Measurements from ENCODE around the gene TNNC2. TPM values are rescaled to one million over a fixed set of nuclear protein-coding genes. Genes with fewer than 3 reads are reported as not detected.

The TNNC2 gene
- total and polyA plus RNA-seq, 2 of the 13 experiments (the other 11 are each of a cell fraction or from before 2014, with no cell fraction given) = 1.8 to 4.7 TPM

GRCh38 chr20:45812157-45813005 is 14.7 kb downstream of the TNNC2 start, which contains the start of gene UBE2C (continued):
- TF ChIP-seq ZNF160 (CRISPR knock-in tag; IDR thresholded peaks at IDR 0.05) = peak; percentile 81
- peak; percentile 9; the same call in 1 of the 2 replicates for TF ChIP-seq NR2C2 (CRISPR knock-in tag; IDR thresholded peaks at IDR 0.05; ENCODE audit: borderline replicate concordance)
- 0 out of 2 replicates have a peak, but pooled peaks have one; percentile 67 for TF ChIP-seq RFXAP (CRISPR knock-in tag; IDR thresholded peaks at IDR 0.05; ENCODE audit: borderline replicate concordance)
- peak; percentile 80 for TF ChIP-seq KLF12 (CRISPR knock-in tag; IDR thresholded peaks at IDR 0.05; ENCODE audit: borderline replicate concordance)
- peak; percentile 94 for TF ChIP-seq SIN3B (IDR thresholded peaks at IDR 0.05; ENCODE audit: low read length)
- no peak for TF ChIP-seq CEBPG (CRISPR knock-in tag; IDR thresholded peaks at IDR 0.05)
- 0 out of 2 replicates have a peak, but pooled peaks have one; percentile 32 for TF ChIP-seq ZNF232 (CRISPR knock-in tag; IDR thresholded peaks at IDR 0.05; ENCODE audit: borderline replicate concordance)
- 0 out of 2 replicates have a peak, but pooled peaks have one; percentile 7 for TF ChIP-seq CTCF (CRISPR knock-in tag; IDR thresholded peaks at IDR 0.05)
- TF ChIP-seq ZNF550 (CRISPR knock-in tag; IDR thresholded peaks at IDR 0.05; ENCODE audit: borderline replicate concordance) = no peak
- TF ChIP-seq ZNF850 (CRISPR knock-in tag; conservative IDR thresholded peaks at IDR 0.05) = no peak
- no peak for TF ChIP-seq ZBTB44 (CRISPR knock-in tag; IDR thresholded peaks at IDR 0.05)
- no peak for TF ChIP-seq PAWR (CRISPR knock-in tag; IDR thresholded peaks at IDR 0.05; ENCODE audit: borderline replicate concordance)
- no peak for TF ChIP-seq ZSCAN12 (CRISPR knock-in tag; IDR thresholded peaks at IDR 0.05)
- TF ChIP-seq CSRNP2 (CRISPR knock-in tag; conservative IDR thresholded peaks at IDR 0.05; ENCODE audit: low read depth) = 0 out of 2 replicates have a peak, but pooled peaks have one; percentile 34
- peak; percentile 42 for TF ChIP-seq ZEB1 (IDR thresholded peaks at IDR 0.05; ENCODE audit: insufficient replicate concordance, low read depth)
- peak; percentile 99 for TF ChIP-seq ZBTB38 (CRISPR knock-in tag; IDR thresholded peaks at IDR 0.05)
- peak; percentile 98 for TF ChIP-seq SMYD3 (CRISPR knock-in tag; IDR thresholded peaks at IDR 0.05)
- peak; percentile 69; the same call in 1 of the 2 replicates for TF ChIP-seq ZNF841 (CRISPR knock-in tag; IDR thresholded peaks at IDR 0.05; ENCODE audit: borderline replicate concordance)
- peak; percentile 81 for TF ChIP-seq TAF15 (IDR thresholded peaks at IDR 0.05; ENCODE audit: low read depth, low read length, poor library complexity, severe bottlenecking)
- no peak for TF ChIP-seq SMARCC2 (IDR thresholded peaks at IDR 0.05)
- peak; percentile 51; the same call in 1 of the 2 replicates for TF ChIP-seq HIVEP1 (CRISPR knock-in tag; IDR thresholded peaks at IDR 0.05)
- TF ChIP-seq SRY (CRISPR knock-in tag; IDR thresholded peaks at IDR 0.05) = peak; percentile 15; the same call in 1 of the 2 replicates
- peak; percentile 91 for TF ChIP-seq ZMYM2 (CRISPR knock-in tag; IDR thresholded peaks at IDR 0.05)
- TF ChIP-seq XBP1 (CRISPR knock-in tag; IDR thresholded peaks at IDR 0.05) = no peak
